ENCODE results near the gene CD81.

The CD81 gene

DNA sequence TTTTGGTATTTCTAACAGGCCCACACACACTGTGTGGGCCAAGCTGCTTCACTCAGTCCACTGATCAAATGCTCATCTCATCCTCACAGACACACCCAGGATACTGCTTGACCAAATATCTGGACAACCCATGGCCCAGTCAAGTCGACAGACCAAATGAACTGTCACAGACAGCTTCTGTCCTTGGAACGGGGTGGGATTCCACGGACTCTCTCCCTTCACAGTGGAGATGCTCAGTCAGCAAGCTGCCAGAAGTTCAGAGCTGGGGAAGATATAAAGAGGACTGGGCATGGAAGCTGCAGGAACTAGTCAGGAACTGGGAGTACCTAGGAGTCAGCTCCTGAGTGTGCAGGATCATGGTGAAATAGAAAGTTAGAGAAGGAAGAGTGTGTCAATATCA lies 34.6 kb upstream of the CD81 start:
- H3K36me3 ChIP-seq (ENCODE audit: control insufficient read depth in 5 of 5, insufficient read depth in 5 of 5, low read length in 5 of 5) = no peaks in the 10 kb centered on the region
- H3K4me1 ChIP-seq (ENCODE audit: control insufficient read depth in 5 of 5, insufficient read depth in 5 of 5, low read length in 5 of 5) = peaks cover 0 to 12% (median 10%) of the 10 kb centered on the region in 5 donors
- H3K9me3 ChIP-seq (ENCODE audit: control insufficient read depth in 5 of 5, low read length in 5 of 5) = peaks cover 0 to 2% (median 0%) of the 10 kb centered on the region in 5 donors
- no peak overlapping the region for H3K27ac ChIP-seq (ENCODE audit: low read depth, low read length)
- H3K4me3 ChIP-seq (ENCODE audit: low read depth in 1 of 5, low read length in 5 of 5) = no peak overlapping the region
- H3K9ac ChIP-seq (ENCODE audit: low read length in 5 of 5) = no peak overlapping the region
- H3K27me3 ChIP-seq (ENCODE audit: control insufficient read depth in 5 of 5, insufficient read depth in 4 of 5, low read length in 5 of 5) = no peaks in the 10 kb centered on the region

- Histone ChIP-seq H3K4me3 (ENCODE audit: low read depth in 1 of 5, low read length in 5 of 5) (no peak overlapping the region), H3K9me3 (ENCODE audit: control insufficient read depth in 5 of 5, low read length in 5 of 5) (peaks cover 0 to 2% (median 0%) of the 10 kb centered on the region in 5 donors), H3K36me3 (ENCODE audit: control insufficient read depth in 5 of 5, insufficient read depth in 5 of 5, low read length in 5 of 5) (no peaks in the 10 kb centered on the region), H3K27ac (ENCODE audit: low read depth, low read length) (no peak overlapping the region), H3K4me1 (ENCODE audit: control insufficient read depth in 5 of 5, insufficient read depth in 5 of 5, low read length in 5 of 5) (peaks cover 0 to 14% (median 13%) of the 10 kb centered on the region in 5 donors), H3K9ac (ENCODE audit: low read length in 5 of 5) (no peak overlapping the region), H3K27me3 (ENCODE audit: control insufficient read depth in 5 of 5, insufficient read depth in 4 of 5, low read length in 5 of 5) (no peaks in the 10 kb centered on the region)
Measured at GRCh38 chr11:2342981-2343380, 34.1 kb upstream of the CD81 start.

DNA sequence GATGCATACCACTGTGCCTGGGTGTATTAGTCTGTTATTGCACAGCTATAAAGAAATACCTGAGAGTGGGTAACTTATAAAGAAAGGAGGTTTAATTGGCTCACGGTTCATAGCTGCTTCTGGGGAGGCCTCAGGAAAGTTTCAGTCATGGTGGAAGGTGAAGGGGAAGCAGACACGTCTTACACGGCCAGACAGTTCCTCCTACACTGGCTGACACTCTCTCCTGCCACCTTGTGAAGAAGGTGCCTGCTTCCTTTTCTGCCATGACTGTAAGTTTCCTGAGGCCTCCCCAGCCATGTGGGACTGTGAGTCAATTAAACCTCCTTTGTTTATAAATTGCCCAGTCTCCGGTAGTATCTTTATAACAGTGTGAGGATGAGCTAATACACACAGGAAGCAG lies 33.6 kb upstream of the CD81 start:
- H3K4me3 ChIP-seq (ENCODE audit: low read depth in 1 of 5, low read length in 5 of 5) = no peak overlapping the region
- peaks cover 0 to 2% (median 0%) of the 10 kb centered on the region in 5 donors for H3K9me3 ChIP-seq (ENCODE audit: control insufficient read depth in 5 of 5, low read length in 5 of 5)
- H3K9ac ChIP-seq (ENCODE audit: low read length in 5 of 5) = no peak overlapping the region
- peaks cover 0 to 15% (median 13%) of the 10 kb centered on the region in 5 donors for H3K4me1 ChIP-seq (ENCODE audit: control insufficient read depth in 5 of 5, insufficient read depth in 5 of 5, low read length in 5 of 5)
- H3K36me3 ChIP-seq (ENCODE audit: control insufficient read depth in 5 of 5, insufficient read depth in 5 of 5, low read length in 5 of 5) = no peaks in the 10 kb centered on the region
- H3K27ac ChIP-seq (ENCODE audit: low read depth, low read length) = no peak overlapping the region
- no peaks in the 10 kb centered on the region for H3K27me3 ChIP-seq (ENCODE audit: control insufficient read depth in 5 of 5, insufficient read depth in 4 of 5, low read length in 5 of 5)

DNA sequence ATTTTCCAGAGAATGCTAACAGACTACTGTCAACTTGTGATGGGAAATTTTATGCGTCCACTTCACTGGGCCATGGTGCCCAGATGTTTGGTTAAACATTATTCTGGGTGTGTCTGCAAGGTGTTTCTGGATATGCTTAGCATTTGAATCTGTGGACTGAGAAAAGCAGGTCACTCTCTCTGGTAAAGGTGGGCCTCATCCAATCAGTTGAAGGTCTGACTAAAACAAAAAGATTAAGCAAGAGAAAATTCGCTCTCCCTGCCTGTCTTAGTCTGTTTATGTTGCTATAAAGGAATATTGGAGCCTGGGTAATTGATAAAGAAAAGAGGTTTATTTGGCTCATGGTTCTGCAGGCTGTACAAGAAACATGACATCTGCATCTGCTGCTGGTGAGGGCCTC lies 32.1 kb upstream of the CD81 start:
- no peak overlapping the region for H3K27ac ChIP-seq (ENCODE audit: low read depth, low read length)
- H3K36me3 ChIP-seq (ENCODE audit: control insufficient read depth in 5 of 5, insufficient read depth in 5 of 5, low read length in 5 of 5) = no peaks in the 10 kb centered on the region
- peaks cover 0 to 12% (median 10%) of the 10 kb centered on the region in 5 donors for H3K9me3 ChIP-seq (ENCODE audit: control insufficient read depth in 5 of 5, low read length in 5 of 5)
- no peak overlapping the region for H3K9ac ChIP-seq (ENCODE audit: low read length in 5 of 5)
- no peak overlapping the region for H3K4me3 ChIP-seq (ENCODE audit: low read depth in 1 of 5, low read length in 5 of 5)
- H3K27me3 ChIP-seq (ENCODE audit: control insufficient read depth in 5 of 5, insufficient read depth in 4 of 5, low read length in 5 of 5) = no peaks in the 10 kb centered on the region
- H3K4me1 ChIP-seq (ENCODE audit: control insufficient read depth in 5 of 5, insufficient read depth in 5 of 5, low read length in 5 of 5) = peaks cover 0 to 15% (median 13%) of the 10 kb centered on the region in 5 donors

DNA sequence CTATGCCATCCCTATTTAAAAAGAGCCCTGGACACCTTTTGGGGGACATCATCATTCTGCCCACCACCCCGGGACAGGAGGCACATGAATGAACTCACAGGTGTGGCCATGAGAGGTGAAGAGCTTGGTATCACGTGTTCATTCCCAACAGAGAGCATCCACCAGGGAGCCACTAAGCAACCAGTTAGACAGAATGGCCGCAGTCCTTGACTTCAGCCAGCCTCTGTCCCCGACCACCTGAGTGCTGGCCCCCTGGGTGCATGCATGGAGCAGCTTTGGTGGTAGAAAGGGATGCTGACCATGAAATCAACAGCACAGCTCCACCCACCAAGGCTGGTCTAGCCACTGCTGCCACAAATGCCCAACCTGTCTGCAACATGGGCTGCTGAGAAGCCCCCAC lies 31.1 kb upstream of the CD81 start:
- H3K9me3 ChIP-seq (ENCODE audit: control insufficient read depth in 5 of 5, low read length in 5 of 5) = peaks cover 0 to 16% (median 12%) of the 10 kb centered on the region in 5 donors
- H3K27me3 ChIP-seq (ENCODE audit: control insufficient read depth in 5 of 5, insufficient read depth in 4 of 5, low read length in 5 of 5) = no peaks in the 10 kb centered on the region
- peaks cover 0 to 15% (median 13%) of the 10 kb centered on the region in 5 donors for H3K4me1 ChIP-seq (ENCODE audit: control insufficient read depth in 5 of 5, insufficient read depth in 5 of 5, low read length in 5 of 5)
- H3K36me3 ChIP-seq (ENCODE audit: control insufficient read depth in 5 of 5, insufficient read depth in 5 of 5, low read length in 5 of 5) = no peaks in the 10 kb centered on the region
- H3K27ac ChIP-seq (ENCODE audit: low read depth, low read length) = no peak overlapping the region
- H3K9ac ChIP-seq (ENCODE audit: low read length in 5 of 5) = no peak overlapping the region
- H3K4me3 ChIP-seq (ENCODE audit: low read depth in 1 of 5, low read length in 5 of 5) = no peak overlapping the region

- Histone ChIP-seq H3K9ac (ENCODE audit: low read length in 5 of 5) (no peak overlapping the region), H3K36me3 (ENCODE audit: control insufficient read depth in 5 of 5, insufficient read depth in 5 of 5, low read length in 5 of 5) (no peaks in the 10 kb centered on the region), H3K4me1 (ENCODE audit: control insufficient read depth in 5 of 5, insufficient read depth in 5 of 5, low read length in 5 of 5) (peaks cover 0 to 15% (median 13%) of the 10 kb centered on the region in 5 donors), H3K27ac (ENCODE audit: low read depth, low read length) (no peak overlapping the region), H3K4me3 (ENCODE audit: low read depth in 1 of 5, low read length in 5 of 5) (no peak overlapping the region), H3K27me3 (ENCODE audit: control insufficient read depth in 5 of 5, insufficient read depth in 4 of 5, low read length in 5 of 5) (no peaks in the 10 kb centered on the region), H3K9me3 (ENCODE audit: control insufficient read depth in 5 of 5, low read length in 5 of 5) (peaks cover 0 to 16% (median 12%) of the 10 kb centered on the region in 5 donors)
Measured at GRCh38 chr11:2346586-2347307, 30.4 kb upstream of the CD81 start.

GRCh38 chr11:2347308-2347830 lies 29.7 kb upstream of the CD81 start:
- no peaks in the 10 kb centered on the region for H3K27me3 ChIP-seq (ENCODE audit: control insufficient read depth in 5 of 5, insufficient read depth in 4 of 5, low read length in 5 of 5)
- no peaks in the 10 kb centered on the region for H3K36me3 ChIP-seq (ENCODE audit: control insufficient read depth in 5 of 5, insufficient read depth in 5 of 5, low read length in 5 of 5)
- H3K9ac ChIP-seq (ENCODE audit: low read length in 5 of 5) = no peak overlapping the region
- no peak overlapping the region for H3K4me3 ChIP-seq (ENCODE audit: low read depth in 1 of 5, low read length in 5 of 5)
- H3K4me1 ChIP-seq (ENCODE audit: control insufficient read depth in 5 of 5, insufficient read depth in 5 of 5, low read length in 5 of 5) = peaks cover 0 to 15% (median 13%) of the 10 kb centered on the region in 5 donors
- H3K9me3 ChIP-seq (ENCODE audit: control insufficient read depth in 5 of 5, low read length in 5 of 5) = peaks cover 0 to 16% (median 12%) of the 10 kb centered on the region in 5 donors
- no peak overlapping the region for H3K27ac ChIP-seq (ENCODE audit: low read depth, low read length)

- Histone ChIP-seq H3K4me3 (ENCODE audit: low read depth in 1 of 5, low read length in 5 of 5) (no peak overlapping the region), H3K27ac (ENCODE audit: low read depth, low read length) (no peak overlapping the region), H3K9me3 (ENCODE audit: control insufficient read depth in 5 of 5, low read length in 5 of 5) (peaks cover 0 to 16% (median 12%) of the 10 kb centered on the region in 5 donors), H3K9ac (ENCODE audit: low read length in 5 of 5) (no peak overlapping the region), H3K27me3 (ENCODE audit: control insufficient read depth in 5 of 5, insufficient read depth in 4 of 5, low read length in 5 of 5) (no peaks in the 10 kb centered on the region), H3K4me1 (ENCODE audit: control insufficient read depth in 5 of 5, insufficient read depth in 5 of 5, low read length in 5 of 5) (peaks cover 0 to 15% (median 9%) of the 10 kb centered on the region in 5 donors), H3K36me3 (ENCODE audit: control insufficient read depth in 5 of 5, insufficient read depth in 5 of 5, low read length in 5 of 5) (no peaks in the 10 kb centered on the region)
Measured at GRCh38 chr11:2348986-2349385, 28.1 kb upstream of the CD81 start.

GRCh38 chr11:2351701-2352100 lies 25.4 kb upstream of the CD81 start:
- peaks cover 0 to 13% (median 11%) of the 10 kb centered on the region in 5 donors for H3K9me3 ChIP-seq (ENCODE audit: control insufficient read depth in 5 of 5, low read length in 5 of 5)
- no peak overlapping the region for H3K27ac ChIP-seq (ENCODE audit: low read depth, low read length)
- H3K36me3 ChIP-seq (ENCODE audit: control insufficient read depth in 5 of 5, insufficient read depth in 5 of 5, low read length in 5 of 5) = no peaks in the 10 kb centered on the region
- H3K4me1 ChIP-seq (ENCODE audit: control insufficient read depth in 5 of 5, insufficient read depth in 5 of 5, low read length in 5 of 5) = peaks cover 0 to 14% (median 9%) of the 10 kb centered on the region in 5 donors
- no peak overlapping the region for H3K4me3 ChIP-seq (ENCODE audit: low read depth in 1 of 5, low read length in 5 of 5)
- no peaks in the 10 kb centered on the region for H3K27me3 ChIP-seq (ENCODE audit: control insufficient read depth in 5 of 5, insufficient read depth in 4 of 5, low read length in 5 of 5)
- H3K9ac ChIP-seq (ENCODE audit: low read length in 5 of 5) = no peak overlapping the region

- peaks cover 0 to 7% (median 3%) of the 10 kb centered on the region in 5 donors for H3K4me1 ChIP-seq (ENCODE audit: control insufficient read depth in 5 of 5, insufficient read depth in 5 of 5, low read length in 5 of 5)
- H3K27me3 ChIP-seq (ENCODE audit: control insufficient read depth in 5 of 5, insufficient read depth in 4 of 5, low read length in 5 of 5) = no peaks in the 10 kb centered on the region
- H3K27ac ChIP-seq (ENCODE audit: low read depth, low read length) = no peak overlapping the region
- no peaks in the 10 kb centered on the region for H3K36me3 ChIP-seq (ENCODE audit: control insufficient read depth in 5 of 5, insufficient read depth in 5 of 5, low read length in 5 of 5)
- H3K4me3 ChIP-seq (ENCODE audit: low read depth in 1 of 5, low read length in 5 of 5) = no peak overlapping the region
- peaks cover 0 to 13% (median 11%) of the 10 kb centered on the region in 5 donors for H3K9me3 ChIP-seq (ENCODE audit: control insufficient read depth in 5 of 5, low read length in 5 of 5)
- no peak overlapping the region for H3K9ac ChIP-seq (ENCODE audit: low read length in 5 of 5)
Measured at GRCh38 chr11:2352420-2352819, 24.7 kb upstream of the CD81 start.

Measured in subcutaneous abdominal adipose tissue (tissue), 5 donors.